HL-60/S4 treated with phorbol 12-myristate 13-acetate at 8.2 ng/mL for 4 days and 3 days (cell line): ENCODE measurements around the gene PPP1R26.
"Not testable (repeated sequence)": the region's sequence is repeated elsewhere in the genome, so short reads cannot be mapped to it uniquely, and the experiment has no call there.

Experiments
- in situ Hi-C: fragments of 300-500 bp; cut with MboI; formaldehyde crosslinking; loops from 2 replicates; pipeline ENCODE4 v1.15.0; 2022; ENCODE audit warnings: low sequenced_read_pairs

The PPP1R26 gene

DNA sequence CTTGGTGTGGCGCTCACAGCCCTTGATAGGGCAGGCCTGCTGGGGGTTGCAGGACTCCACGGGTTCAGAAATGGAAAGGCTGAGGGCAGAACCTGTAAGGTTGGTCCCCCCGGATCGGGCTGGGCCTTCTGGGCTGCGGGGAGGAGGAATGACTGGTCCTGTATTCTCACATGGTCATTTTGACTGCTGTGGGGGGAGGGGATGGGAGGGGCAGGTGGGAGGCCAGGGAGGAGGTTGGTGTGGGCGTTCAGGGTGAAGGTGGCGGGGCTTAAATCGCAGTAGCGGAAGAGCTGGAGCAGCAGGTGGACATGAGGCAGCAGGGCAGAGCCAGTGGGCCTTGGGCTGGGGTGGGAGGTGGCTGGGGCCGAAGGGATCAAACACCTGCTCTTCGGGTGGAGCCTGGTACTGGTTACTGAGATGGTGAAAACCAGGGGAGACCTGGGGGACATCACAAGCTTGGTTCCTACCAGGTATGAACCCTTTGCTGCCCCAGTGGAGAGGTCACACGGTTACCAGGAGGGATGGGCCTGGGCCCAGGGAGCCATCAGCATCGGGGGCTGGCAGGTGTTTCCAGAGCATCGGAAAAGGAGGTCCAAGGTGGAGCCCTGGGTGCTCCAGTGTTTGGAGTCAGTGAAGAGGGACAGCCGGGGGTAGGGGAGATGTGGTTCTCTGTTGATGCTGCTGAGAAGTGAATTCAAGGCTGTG, 22.7 kb downstream of the PPP1R26 start:
- in situ Hi-C loops, result no loop called here

DNA sequence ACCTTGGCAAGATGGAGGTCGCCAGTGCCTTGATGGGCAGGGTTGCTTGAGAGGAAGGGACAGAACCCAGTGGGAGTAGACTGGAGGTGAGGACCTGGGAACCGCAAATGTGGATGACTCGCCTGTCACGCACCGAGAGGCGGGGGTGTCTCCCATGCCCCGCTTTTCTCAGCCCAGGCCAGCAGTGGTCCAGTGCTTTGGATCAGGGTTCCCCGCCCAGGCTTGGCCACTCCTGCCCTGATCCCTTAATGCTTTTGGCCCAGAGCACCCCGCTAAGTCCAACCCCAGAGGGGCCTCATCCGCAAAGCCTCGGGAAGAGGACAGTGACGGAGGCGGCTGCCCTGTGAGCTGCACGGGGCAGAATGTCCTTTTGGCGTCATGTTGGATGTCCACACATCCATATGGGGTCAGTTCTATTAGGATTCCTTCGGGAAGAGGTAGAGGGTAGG, 23.3 kb downstream of the PPP1R26 start:
- in situ Hi-C loops, result no loop called here

DNA sequence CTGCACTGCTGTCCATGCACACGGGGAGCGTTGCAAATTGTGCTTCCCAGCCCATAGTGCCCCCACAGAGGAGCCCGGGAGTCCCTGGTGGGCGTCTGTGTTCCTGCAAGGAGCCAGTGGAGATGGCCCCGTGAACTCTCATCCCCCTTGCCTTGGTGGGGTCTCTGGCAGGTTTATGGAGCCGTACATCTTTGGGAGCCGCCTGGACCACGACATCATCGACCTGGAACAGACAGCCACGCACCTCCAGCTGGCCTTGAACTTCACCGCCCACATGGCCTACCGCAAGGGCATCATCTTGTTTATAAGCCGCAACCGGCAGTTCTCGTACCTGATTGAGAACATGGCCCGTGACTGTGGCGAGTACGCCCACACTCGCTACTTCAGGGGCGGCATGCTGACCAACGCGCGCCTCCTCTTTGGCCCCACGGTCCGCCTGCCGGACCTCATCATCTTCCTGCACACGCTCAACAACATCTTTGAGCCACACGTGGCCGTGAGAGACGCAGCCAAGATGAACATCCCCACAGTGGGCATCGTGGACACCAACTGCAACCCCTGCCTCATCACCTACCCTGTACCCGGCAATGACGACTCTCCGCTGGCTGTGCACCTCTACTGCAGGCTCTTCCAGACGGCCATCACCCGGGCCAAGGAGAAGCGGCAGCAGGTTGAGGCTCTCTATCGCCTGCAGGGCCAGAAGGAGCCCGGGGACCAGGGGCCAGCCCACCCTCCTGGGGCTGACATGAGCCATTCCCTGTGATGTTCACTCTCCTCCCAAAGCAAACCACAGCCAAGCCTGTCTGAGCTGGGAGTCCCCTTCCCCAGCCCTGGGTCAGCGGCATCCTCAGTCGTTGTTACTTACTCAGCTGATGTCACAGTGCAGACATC, 24.0 kb downstream of the PPP1R26 start:
- in situ Hi-C loops, result no loop called here

DNA sequence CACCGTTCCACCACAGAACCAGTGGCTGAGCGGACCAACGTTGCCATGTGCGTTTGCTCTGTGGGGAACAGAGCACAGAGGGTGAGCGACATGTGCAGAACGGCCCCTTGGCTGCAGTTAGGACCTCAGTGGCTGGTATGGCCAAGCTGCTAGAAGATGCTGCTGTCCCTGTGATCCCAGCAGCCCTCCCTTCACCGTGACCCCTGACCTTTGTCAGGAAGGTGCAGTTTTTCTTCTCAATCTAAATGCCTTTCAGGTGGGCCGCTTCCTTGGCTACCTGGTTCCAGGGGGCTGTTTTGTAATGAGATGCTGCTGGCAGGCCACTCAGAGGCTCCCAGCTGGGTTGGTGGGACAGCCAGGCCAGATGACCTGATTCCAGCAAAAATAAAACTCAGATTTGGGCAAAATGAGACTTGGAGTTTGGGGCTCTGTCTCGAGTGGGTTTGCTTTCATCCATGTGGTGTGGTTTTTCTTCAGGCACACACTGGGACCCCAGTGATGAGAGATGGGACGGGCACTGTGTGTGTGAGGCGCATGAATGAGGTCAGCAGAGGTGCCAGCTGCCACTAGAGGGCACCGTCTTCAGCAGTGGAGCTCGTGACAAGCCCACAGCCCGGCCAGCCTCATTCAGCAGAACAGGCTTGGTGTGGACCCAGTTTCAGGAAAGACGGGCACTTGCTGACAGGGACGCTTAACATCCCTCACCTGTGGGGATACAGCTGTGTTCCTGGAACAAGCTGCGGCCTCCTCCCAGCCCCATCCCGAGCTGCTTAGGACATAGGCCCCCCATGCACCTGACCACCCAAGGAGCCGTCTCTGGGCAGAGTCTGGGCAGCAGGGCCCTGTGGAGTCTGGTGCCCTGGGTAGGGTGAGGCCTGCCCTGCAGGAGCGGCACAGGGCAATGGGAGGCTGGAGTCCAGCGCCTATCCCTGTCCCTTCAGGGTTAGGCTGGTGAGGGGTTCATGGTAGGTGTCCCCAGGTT, 25.0 kb downstream of the PPP1R26 start:
- in situ Hi-C loops, result no loop called here

DNA sequence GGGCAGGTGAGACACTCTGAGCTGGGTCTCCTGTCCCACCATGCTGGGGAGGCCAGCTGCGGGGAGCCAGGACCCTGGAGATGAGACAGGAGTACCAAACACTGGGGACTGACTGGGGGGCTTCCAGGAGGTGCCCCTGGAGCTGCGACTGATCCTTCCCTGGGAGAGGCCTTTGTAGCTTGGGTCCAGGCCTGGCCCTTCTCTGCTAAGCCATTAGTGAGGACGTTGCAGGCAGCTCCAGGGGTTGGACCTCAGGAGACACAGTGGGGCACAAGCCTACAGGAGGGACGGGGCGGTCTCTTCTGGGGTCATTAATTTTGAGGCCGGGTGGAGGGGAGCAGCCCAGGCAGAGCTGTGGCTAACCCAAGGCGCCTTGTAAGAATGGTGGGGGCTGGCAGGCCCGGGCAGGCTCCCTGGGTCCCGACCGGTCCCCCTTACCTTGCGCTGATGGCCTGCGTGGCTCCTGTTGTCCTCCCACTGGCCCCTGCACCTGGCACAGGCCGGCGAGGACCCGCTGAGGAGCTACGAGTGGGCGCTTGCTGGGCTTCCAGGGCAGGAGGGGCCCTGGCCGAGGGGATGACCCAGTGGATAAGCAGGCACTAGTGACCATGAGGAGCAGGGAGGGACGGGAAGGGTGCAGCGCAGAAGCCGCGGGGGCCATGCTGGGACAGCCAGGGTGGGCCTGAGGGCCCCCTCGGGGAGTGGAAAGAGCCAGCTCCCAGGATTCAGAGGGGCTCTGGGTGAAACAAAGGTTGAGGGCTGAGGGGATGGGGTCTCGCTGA, 26.0 kb downstream of the PPP1R26 start:
- in situ Hi-C loops, result no loop called here

DNA sequence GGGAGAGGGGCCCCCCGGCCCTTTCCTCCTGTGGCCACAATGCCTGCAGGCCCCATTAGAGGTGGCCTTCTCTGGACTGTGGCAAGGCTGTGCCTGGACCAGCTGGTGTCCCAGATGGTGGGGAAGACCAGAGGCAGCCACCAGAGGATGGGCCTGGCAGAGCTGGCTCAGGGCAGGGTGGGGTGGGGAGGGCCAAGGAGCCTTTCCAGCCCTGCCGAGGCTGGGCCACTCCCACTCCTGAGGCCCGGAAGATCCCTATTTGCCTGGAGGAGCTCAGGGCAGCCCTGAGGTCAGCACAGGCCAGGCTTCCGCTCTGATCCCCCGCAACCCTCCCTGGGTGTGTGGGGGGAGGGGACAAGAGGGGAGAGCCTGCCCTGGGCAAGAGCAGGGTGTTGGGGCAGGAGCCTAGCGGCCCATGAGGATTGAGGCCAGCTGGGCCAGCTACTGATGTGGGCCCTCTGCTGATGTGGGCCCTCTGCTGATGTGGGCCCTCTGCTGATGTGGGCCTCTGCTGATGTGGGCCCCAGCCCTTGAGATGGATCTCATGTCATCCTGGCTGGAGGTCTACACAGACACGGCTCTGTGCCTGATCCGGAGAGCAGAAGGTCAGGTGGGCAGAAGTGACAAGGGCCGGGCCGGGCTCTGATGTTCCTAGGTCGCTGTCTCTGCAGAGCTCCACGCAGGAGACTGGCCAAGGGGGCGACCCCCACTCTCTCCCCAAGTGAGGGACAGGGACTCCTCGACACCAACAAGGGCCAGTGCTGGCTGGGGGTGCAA, 26.9 kb downstream of the PPP1R26 start:
- in situ Hi-C loops, result no loop called here

DNA sequence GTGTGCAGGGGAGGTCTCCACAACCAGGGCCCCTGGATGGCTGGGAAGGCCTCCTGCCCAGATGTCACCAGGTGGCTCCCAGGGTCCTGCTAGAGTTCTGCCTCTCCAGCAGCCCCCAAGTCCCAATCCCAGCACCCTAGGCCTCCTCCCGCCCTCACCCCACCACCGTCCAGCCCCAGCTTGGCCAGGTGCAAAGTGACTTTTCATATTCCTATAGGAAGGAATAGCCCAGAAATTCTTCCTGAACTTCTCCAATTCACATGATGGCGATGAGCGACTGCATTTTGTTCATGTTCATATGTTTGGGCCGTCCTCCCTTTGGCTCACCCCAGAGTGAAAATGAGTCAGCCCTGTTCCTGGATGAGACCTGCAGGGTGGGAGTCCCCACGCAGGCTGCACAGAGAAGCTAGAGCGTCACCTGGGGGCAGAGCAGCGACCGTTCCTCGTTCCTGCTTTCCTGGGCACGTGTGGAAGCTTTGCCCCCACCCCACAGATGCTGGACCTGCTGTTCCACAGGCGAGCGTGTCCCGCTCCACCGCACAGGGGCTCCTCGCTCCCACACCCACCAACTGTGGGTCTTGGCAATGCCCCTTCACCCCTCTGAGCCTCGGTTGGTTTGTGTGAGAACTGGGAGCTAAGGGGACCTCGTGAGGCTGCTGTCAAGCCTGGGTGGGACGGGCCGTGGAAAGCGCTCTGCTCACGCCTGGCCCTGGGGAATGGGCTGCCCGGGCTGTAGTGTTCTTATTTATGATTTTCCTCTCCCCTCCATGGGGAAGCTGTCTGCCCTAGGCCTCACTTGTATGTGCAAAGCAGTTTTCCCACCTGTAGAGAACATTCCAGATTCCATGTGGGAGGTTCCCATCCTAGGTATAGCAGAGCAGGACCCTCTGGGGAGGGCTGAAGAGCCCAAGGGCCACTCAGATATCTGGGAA, 27.8 kb downstream of the PPP1R26 start:
- in situ Hi-C loops, result no loop called here

DNA sequence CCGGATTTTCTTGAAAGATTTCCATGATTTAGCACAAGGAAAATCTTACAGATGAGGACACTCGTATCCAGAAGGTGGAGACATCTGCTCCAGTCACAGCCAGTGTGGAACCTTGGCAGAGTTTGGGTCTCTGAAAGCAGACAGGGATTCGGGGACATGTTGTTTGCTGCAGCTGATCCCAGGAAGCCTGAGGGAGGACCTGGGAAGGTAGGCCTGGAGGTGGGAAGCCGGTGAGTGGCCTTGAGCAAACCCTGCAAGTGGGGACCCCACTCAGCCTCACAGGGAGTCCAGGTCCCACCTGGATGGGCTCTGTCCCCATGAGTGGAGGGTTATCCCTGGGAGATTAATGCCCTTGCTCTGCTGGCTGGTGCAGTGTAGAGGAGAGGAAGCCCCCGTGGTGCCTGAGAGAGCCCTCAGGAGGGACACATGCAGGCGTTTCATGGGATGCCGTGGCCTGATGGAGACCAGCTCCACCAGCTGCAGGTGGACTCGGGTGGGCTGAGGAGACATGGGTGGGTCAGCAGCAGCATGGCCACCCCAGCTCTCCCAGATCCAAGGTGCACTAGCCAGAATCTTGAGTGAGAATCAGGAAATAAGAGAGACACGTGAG, 28.7 kb downstream of the PPP1R26 start:
- in situ Hi-C loops, result no loop called here

DNA sequence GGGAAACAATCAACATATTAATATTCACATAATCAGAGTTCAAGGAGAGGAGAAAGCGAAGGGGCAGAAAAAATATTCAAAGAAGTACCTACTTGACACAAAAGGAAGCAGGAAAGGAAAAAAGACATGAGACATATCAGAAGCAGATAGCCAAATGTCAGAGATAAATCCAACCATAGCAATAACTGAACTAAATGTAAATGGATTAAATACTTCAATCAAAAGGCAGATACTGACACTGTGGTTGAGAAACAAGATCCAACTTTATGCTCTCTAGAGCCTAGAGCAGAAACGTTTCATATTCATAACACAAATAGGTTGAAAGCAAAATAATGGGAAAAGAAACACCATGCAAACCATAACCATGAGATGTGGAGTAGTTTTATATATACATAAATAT, 29.9 kb downstream of the PPP1R26 start:
- in situ Hi-C loops, result no loop called here

DNA sequence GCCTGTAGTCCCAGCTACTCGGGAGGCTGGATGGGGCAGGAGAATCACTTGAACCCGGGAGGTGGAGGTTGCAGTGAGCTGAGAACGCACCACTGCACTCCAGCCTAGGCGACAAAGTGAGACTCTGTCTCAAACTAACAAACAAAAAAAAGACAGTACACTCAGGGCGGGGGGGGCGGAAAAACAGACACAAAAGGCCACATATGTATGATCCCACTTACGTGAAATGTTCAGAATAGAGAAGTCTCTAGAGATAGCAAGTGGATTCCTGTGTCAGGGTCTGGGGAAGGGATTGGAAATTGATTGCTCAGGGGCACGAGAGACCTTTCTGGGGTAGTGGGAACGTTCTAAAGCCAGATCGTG, 32.6 kb downstream of the PPP1R26 start:
- in situ Hi-C loops, result no loop called here

DNA sequence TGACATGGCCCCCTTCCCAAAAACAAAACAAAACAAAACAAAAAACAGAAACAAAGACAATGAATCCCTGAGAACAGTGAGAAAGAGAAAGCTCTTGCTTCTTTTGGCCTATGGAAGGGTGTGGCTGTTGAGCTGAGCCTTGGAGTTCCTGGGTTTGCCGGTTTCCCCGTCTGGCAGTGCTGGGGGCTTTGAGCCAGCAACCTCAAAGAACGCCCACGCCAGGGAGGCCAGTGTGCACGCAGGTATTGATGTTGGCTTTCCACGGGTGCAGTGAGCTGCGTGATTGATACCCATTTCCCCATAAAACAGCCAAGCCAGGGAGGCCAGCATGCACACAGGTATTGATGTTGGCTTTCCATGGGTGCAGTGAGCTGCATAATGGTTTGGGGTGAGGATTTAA, 33.3 kb downstream of the PPP1R26 start:
- in situ Hi-C loops, result no loop called here

DNA sequence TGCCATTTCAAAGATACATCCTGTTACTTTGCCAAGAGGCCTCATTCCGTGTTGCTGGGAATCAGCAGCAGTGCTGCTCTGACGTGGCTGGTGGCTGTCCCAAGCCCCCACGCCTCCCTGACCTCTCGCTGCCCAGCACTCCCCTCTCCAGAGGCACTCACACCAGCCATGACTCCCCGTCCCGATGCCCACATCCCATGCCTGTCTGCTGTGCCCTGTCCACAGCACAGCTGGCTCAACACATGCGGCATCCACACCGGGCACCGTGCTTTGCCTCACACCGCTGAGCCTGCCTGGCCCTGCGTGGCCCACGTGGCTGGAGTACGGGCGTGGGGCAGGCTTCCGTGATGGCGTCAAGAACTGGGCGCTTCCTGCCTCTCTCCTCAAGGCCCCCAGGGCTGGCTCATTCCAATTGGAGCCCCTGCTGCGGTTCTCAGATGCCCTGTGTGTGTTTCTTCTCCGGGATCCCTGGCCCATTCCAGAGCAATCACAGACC, 33.8 kb downstream of the PPP1R26 start:
- in situ Hi-C loops, result no loop called here

DNA sequence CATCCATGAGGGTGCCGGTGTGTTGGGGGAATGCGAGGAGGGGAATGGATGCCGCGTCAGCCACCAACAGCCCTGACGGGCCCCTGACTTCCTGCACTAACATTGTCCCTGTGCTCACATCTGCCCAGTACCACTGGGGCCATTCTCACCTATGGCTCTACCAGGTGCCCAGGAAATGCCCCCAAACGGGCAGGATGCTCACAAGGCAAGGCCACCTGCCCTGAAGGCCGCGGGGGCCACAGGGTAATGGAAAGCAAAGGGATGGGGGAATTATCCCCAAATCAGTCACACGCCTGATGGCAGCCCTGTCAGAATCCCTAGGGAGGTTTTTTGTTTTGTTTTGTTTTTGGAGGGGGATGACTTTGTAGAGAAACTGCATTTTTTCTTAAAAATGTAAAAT, 34.3 kb downstream of the PPP1R26 start:
- in situ Hi-C loops, result not testable (repeated sequence)

DNA sequence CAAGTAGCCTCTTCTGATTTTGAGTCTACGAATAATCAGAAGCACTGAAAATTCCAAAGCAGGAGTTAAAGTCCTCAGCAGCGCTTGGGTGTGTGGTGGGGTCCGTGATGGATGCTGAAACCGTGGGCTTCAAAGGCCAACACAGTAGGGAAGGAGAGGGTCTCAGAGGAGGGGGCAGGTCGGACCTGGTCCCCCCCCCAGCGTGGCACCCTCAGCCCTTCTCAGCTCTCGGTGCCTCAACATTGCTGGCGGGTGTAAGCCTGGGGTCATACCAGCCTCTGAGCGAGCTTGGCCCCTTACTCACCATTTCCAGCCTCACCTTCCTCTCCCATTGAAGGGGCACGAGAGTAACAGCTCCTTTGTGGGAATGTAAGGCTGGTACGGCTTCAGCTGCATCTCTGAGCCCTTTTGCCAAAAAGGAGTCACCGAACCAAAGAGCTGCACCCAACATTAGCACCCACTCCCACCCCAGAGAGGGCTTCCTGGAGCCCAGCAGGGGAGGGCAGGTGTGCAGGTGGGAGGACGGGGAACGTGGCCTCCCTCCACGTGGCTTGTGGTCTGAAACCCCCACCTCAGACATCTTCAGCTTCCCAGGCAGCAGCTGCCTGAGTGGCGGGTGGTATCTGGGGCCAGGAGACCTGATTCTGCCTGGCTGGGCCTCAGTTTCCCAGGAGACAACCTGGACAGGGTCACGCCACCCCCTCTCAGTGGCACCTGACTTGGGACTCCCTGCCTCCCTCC, 34.9 kb downstream of the PPP1R26 start:
- in situ Hi-C loops, result no loop called here

DNA sequence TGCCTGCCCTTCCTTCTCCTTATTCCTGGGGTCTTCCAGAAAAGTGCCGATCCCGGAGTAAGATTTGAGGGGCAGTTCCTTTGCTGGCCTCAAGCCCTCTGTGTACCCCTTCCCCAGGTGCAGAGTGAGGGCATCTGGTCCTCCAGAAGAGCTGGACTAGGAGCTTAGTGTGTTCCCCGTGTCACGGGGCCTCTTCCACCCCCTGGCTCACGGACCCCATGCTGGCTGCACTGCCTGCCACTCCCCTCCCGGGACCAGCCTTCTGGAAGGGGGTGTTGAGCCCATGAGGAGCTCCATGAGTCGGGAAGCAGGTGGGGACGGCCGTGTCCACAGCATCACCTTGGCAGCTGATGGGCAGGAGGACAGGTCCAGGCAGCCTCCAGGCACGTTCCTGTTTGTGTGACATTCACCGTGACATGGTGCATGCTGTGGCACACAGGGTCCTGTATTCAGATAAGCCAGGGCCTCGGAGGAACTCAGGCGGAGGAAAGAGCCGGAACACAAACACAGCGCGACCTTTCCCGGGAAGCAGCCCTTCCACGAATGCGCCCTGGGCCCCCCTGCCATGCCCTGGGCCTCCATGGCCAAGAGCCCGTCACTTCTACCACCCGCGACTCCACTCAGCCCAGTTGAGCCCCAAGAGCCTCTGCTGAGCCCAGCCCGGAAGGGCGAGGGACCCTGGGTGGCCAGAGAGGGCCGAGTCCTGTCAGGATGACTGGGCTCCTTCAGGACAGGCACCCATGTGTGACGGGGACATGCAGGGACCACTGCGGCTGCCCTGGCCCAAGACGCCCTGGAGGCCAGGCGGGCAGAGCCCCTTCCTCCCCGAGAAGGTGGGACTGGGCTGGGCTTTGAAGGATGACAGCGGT, 35.7 kb downstream of the PPP1R26 start:
- in situ Hi-C loops, result no loop called here

DNA sequence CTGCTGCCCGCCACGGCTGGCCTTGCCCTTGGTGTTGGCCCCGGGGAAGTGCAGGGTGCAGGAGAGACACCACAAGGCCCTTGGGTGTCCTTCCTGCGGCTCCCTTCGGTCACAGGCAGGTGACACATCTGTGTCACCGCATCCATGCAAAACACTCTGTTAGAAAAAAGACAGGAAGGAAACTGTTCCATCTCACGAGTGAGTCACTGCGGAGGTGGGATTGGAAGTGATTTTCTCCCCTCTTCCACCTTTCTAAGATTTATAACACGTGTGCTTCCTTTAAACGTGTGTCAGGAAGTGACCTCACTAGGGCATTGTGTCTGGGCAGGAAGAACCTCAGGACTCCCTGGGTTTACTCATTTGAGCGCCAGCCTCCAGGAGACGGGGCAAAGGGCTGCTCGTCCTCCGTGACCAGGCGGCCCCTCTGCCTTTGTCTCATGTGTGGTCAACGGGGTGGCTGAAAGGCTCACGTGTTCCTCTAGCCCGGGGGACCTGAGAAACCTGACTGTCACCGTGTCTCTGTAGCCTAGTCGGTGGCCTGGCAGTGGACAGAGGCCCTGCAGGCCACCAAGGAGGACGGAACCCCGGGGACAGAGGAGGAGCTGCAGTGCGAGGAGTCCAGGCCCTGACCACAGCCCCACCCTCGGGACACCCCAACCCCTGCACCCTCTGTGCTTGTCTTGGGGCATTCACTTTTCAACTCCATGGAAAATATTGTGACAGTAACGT, 36.7 kb downstream of the PPP1R26 start:
- in situ Hi-C loops, result no loop called here
